Amygdala (tissue), 56 donors: ENCODE data around the gene MIXL1.
"Not testable (repeated sequence)": the region's sequence is repeated elsewhere in the genome, so short reads cannot be mapped to it uniquely, and the experiment has no call there.

Source experiments
- DNase-seq, 56 donors: peaks; one replicate each; lab custom pipeline; 2025; lab: John Stamatoyannopoulos, UW

Gene MIXL1

DNA sequence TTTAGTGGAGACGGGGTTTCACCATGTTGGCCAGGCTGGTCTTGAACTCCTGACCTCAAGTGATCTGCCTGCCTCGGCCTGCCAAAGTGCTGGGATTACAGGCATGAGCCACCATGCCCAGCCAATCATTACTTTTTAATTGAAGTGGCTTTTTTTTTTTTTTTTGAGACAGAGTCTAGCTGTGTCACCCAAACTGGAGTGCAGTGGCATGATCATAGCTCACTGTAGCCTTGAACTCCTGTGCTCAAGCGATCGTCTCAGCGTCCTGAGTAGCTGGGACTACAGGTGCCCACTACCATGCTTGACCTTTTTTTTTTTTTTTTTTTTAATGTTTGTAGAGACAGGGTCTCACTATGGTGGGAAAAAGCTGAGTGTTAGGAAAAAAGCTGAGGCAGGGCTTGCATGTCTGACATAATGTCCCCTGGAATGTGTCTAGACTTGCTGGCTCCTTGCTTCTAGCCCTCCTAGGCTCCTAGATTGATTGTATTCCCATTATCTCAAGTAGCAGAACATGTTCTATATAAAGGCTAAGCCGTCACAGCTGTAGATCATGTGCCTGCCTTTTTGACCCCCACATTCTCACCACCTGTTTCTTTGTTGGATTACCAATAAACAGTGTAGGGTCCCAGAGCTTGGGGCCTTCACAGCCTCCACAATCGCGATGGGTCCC, 48.9 kb downstream of the MIXL1 start:
- not testable (repeated sequence) for DNase-seq

DNA sequence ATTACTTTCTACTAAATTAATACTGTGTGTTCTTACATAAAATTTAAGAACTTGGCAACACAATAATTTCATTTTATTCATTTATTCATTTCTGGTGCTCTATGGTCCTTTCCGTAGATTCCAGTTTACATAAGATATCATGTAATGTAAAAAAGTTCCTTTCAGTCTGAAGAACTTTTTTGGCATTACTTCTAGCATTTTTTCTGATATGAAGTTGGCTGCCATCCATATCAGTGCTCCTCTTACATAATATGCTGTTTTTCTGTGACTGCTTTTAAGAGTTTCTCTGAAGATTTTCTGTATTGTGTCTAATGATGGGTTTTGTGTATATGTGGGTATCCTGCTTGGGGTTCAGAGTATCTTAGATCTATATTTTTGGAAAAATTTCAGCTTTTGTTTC, 50.7 kb downstream of the MIXL1 start:
- DNase-seq, result no peak

DNA sequence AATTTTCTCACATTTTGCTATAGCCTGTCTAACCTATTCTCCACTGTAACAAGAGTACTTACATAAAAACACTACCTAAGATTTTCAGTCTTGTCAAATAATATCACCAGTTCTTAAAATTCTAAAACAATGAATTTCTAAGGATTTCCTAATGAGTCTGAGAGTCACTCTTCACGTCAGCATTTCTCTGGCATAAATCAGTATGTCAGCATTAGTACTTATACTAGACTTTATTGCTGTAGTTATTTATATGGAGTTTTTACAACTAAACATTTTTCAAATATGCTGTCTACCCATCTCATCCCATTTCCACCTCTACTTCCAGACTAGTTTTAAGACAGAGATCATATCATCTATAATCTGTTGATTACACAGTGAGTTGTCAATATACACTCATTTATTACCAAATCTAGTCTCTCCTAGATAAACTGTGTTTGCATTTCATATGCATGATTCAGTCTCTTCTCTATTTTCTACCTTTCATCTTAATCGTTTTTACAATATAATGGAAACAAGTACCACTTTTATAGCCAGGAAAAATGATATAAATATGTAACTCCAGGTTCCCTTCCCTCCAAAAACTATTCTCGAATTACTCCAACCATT, 52.7 kb downstream of the MIXL1 start:
- DNase-seq, result no peak
